Suprapubic skin (tissue), 4 donors: ENCODE results near the gene AFF1. TPM values are rescaled to one million over a fixed set of nuclear protein-coding genes. Genes with fewer than 3 reads are reported as not detected.

Experiments
- DNase-seq, 2 donors: peaks; one replicate each; pipeline ENCODE4 v3.0.0-alpha.2; 2019; ENCODE audit warnings: low spot score in 2 of 2
- H3K27ac ChIP-seq: fragments of 200-600 bp; sonication (generic); one replicate; pipeline ENCODE4 v1.5.1; 2019
- H3K27me3 ChIP-seq: fragments of 200-600 bp; sonication (generic); one replicate; pipeline ENCODE4 v1.5.1; 2019
- H3K36me3 ChIP-seq: fragments of 200-600 bp; sonication (generic); one replicate; pipeline ENCODE4 v1.5.1; 2019
- H3K4me1 ChIP-seq: fragments of 200-600 bp; sonication (generic); one replicate; pipeline ENCODE4 v1.5.1; 2019
- H3K4me3 ChIP-seq: fragments of 200-600 bp; sonication (generic); one replicate; pipeline ENCODE4 v1.5.1; 2019; ENCODE audit warnings: mild to moderate bottlenecking
- H3K9me3 ChIP-seq: fragments of 200-600 bp; sonication (generic); one replicate; pipeline ENCODE4 v1.5.1; 2019
- CTCF ChIP-seq, 2 donors: fragments of 200-600 bp in 1 of 2; fragments of 450-650 bp in 1 of 2; sonication (generic) in 1 of 2; IDR thresholded peaks; one replicate each; pipeline ENCODE4 v1.5.1; 2016 to 2019; ENCODE audit warnings: antibody characterized with exemption in 2 of 2, mild to moderate bottlenecking in 1 of 2, moderate library complexity in 1 of 2
- EP300 ChIP-seq: sonication (generic); formaldehyde crosslinking; IDR thresholded peaks from one replicate; pipeline ENCODE4 v1.6.1; 2017; ENCODE audit warnings: antibody characterized with exemption
- POLR2A ChIP-seq, 2 donors: fragments of 450-650 bp; IDR thresholded peaks; one replicate each; pipeline ENCODE4 v1.6.1; 2017; ENCODE audit warnings: antibody characterized with exemption in 2 of 2, mild to moderate bottlenecking in 2 of 2, moderate library complexity in 2 of 2
- POLR2AphosphoS5 ChIP-seq, 3 donors: sonication (generic); formaldehyde crosslinking; IDR thresholded peaks; one replicate each; pipeline ENCODE4 v1.6.1; 2017; ENCODE audit warnings: antibody characterized with exemption in 3 of 3
- WGBS: methylation state at CpG from one replicate; pipeline ENCODE4 v1.1.5; 2018; 5-methylcytosine and 5-hydroxymethylcytosine counted together
- total RNA-seq, 4 donors: library from RNA; depleted of rRNA; stranded (reverse); fragments of >200 nt; gene quantifications; one replicate each; pipeline ENCODE4 v1.1.0, GENCODE V29; 2016

Gene AFF1
- total RNA-seq, 4 donors from 2014 or later = 67.2 to 175 (median 103) TPM

- Histone ChIP-seq H3K9me3 (no peaks in the 10 kb centered on the region), H3K27me3 (no peaks in the 10 kb centered on the region), H3K27ac (no peak overlapping the region), H3K36me3 (no peaks in the 10 kb centered on the region), H3K4me3 (no peak overlapping the region), H3K4me1 (peaks cover 12% of the 10 kb centered on the region)
- no peak for DNase-seq
- TF ChIP-seq CTCF (IDR thresholded peaks at IDR 0.05) = no peak
- TF ChIP-seq POLR2AphosphoS5 (IDR thresholded peaks at IDR 0.05) = no peak
- TF ChIP-seq EP300 = no peak
- WGBS = 86% methylated on average over 4 of the region's 4 CpGs
Observed at GRCh38 chr4:86961116-86961515, 26.3 kb downstream of the AFF1 start.

GRCh38 chr4:86961605-86962295, 26.9 kb downstream of the AFF1 start:
- Histone ChIP-seq H3K4me3 (no peak overlapping the region), H3K9me3 (no peaks in the 10 kb centered on the region), H3K27me3 (no peaks in the 10 kb centered on the region), H3K4me1 (peaks cover 13% of the 10 kb centered on the region), H3K27ac (no peak overlapping the region), H3K36me3 (no peaks in the 10 kb centered on the region)
- TF ChIP-seq POLR2AphosphoS5 (IDR thresholded peaks at IDR 0.05) = no peak
- no peak for TF ChIP-seq EP300
- no peak for TF ChIP-seq POLR2A (IDR thresholded peaks at IDR 0.05)
- no peak for TF ChIP-seq CTCF (IDR thresholded peaks at IDR 0.05)
- no peak for DNase-seq
- 64% methylated on average over 9 of the region's 9 CpGs for WGBS

GRCh38 chr4:86963697-86964096, 28.9 kb downstream of the AFF1 start:
- WGBS = 88% methylated on average over 2 of the region's 2 CpGs
- Histone ChIP-seq H3K9me3 (no peaks in the 10 kb centered on the region), H3K4me1 (peaks cover 31% of the 10 kb centered on the region), H3K27me3 (no peaks in the 10 kb centered on the region), H3K27ac (no peak overlapping the region), H3K4me3 (no peak overlapping the region), H3K36me3 (no peaks in the 10 kb centered on the region)
- TF ChIP-seq EP300 (no peak), POLR2AphosphoS5 (IDR thresholded peaks at IDR 0.05) (no peak), POLR2A (IDR thresholded peaks at IDR 0.05) (no peak), CTCF (IDR thresholded peaks at IDR 0.05) (no peak)
- DNase-seq = no peak

GRCh38 chr4:86965019-86965976, 30.5 kb downstream of the AFF1 start:
- H3K9me3 ChIP-seq = no peaks in the 10 kb centered on the region
- no peak overlapping the region for H3K4me3 ChIP-seq
- WGBS = 83% methylated on average over 3 of the region's 3 CpGs
- H3K27ac ChIP-seq = no peak overlapping the region
- H3K4me1 ChIP-seq = peaks cover 37% of the 10 kb centered on the region
- H3K27me3 ChIP-seq = no peaks in the 10 kb centered on the region
- DNase-seq = no peak
- no peak for TF ChIP-seq CTCF (IDR thresholded peaks at IDR 0.05)
- no peaks in the 10 kb centered on the region for H3K36me3 ChIP-seq

- H3K27ac ChIP-seq = no peak overlapping the region
- H3K27me3 ChIP-seq = no peaks in the 10 kb centered on the region
- no peak for DNase-seq
- peaks cover 47% of the 10 kb centered on the region for H3K4me1 ChIP-seq
- no peaks in the 10 kb centered on the region for H3K36me3 ChIP-seq
- 79% methylated on average over 2 of the region's 2 CpGs for WGBS
- H3K9me3 ChIP-seq = no peaks in the 10 kb centered on the region
- TF ChIP-seq CTCF (IDR thresholded peaks at IDR 0.05) (no peak), POLR2A (IDR thresholded peaks at IDR 0.05) (no peak), EP300 (no peak), POLR2AphosphoS5 (IDR thresholded peaks at IDR 0.05) (no peak)
- H3K4me3 ChIP-seq = no peak overlapping the region
Observed at GRCh38 chr4:86967073-86967472, 32.3 kb downstream of the AFF1 start.
